ENCODE measurements around the gene CCSER1. TPM values are rescaled to one million over a fixed set of nuclear protein-coding genes. Genes with fewer than 3 reads are reported as not detected.

Gene CCSER1
- total RNA-seq, 1 experiment from 2014 or later: 0.05 TPM

GRCh38 chr4:90142081-90142480 is 14.9 kb downstream of the CCSER1 start:
- BruUV-seq (replicated peaks): no TSS peak
- no peak overlapping the region for H3K4me3 ChIP-seq (ENCODE audit: low read depth in 2 of 2, low read length in 2 of 2)
- DNase-seq (ENCODE audit: low read depth, low spot score): no peak
- in situ Hi-C loops (cut with HindIII; ENCODE audit: low pct_unique_long_range_greater_than_20kb, low sequenced_read_pairs) (no loop called here), intact Hi-C loops (cut with micrococcal nuclease; ENCODE audit: unreplicated experiment) (no loop called here)
- ChIA-PET CTCF (no interaction called here), POLR2A (no interaction called here)
- no peaks in the 10 kb centered on the region for H3K4me1 ChIP-seq (ENCODE audit: control insufficient read depth, insufficient read depth, low read length)
- no peaks in the 10 kb centered on the region for H3K9me3 ChIP-seq (ENCODE audit: control insufficient read depth, insufficient read depth, low read depth, low read length)
- TF ChIP-seq, protein P1, sequence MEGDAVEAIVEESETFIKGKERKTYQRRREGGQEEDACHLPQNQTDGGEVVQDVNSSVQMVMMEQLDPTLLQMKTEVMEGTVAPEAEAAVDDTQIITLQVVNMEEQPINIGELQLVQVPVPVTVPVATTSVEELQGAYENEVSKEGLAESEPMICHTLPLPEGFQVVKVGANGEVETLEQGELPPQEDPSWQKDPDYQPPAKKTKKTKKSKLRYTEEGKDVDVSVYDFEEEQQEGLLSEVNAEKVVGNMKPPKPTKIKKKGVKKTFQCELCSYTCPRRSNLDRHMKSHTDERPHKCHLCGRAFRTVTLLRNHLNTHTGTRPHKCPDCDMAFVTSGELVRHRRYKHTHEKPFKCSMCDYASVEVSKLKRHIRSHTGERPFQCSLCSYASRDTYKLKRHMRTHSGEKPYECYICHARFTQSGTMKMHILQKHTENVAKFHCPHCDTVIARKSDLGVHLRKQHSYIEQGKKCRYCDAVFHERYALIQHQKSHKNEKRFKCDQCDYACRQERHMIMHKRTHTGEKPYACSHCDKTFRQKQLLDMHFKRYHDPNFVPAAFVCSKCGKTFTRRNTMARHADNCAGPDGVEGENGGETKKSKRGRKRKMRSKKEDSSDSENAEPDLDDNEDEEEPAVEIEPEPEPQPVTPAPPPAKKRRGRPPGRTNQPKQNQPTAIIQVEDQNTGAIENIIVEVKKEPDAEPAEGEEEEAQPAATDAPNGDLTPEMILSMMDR (IDR thresholded peaks at IDR 0.05): no peak
- TF ChIP-seq POLR2AphosphoS5 (IDR thresholded peaks at IDR 0.05; ENCODE audit: low read depth, low read length) (no peak), TCF7L2 (IDR thresholded peaks at IDR 0.05; ENCODE audit: low read depth, low read length) (no peak), REST (IDR thresholded peaks at IDR 0.05; ENCODE audit: insufficient read depth in 1 of 2, low read depth in 2 of 2, low read length in 1 of 2) (no peak), SIN3A (IDR thresholded peaks at IDR 0.05; ENCODE audit: borderline replicate concordance, insufficient read depth, low read depth, low read length) (no peak)
- H3K27ac ChIP-seq (ENCODE audit: low read length): no peak overlapping the region
- ATAC-seq: no peak
- no peaks in the 10 kb centered on the region for H3K27me3 ChIP-seq (ENCODE audit: control insufficient read depth, insufficient read depth, low read length)
- H3K36me3 ChIP-seq (ENCODE audit: control insufficient read depth, insufficient read depth, low read length): no peaks in the 10 kb centered on the region

- Histone ChIP-seq H3K27me3 (ENCODE audit: control insufficient read depth, insufficient read depth, low read length) (no peaks in the 10 kb centered on the region), H3K4me3 (ENCODE audit: low read depth in 2 of 2, low read length in 2 of 2) (no peak overlapping the region), H3K27ac (ENCODE audit: low read length) (no peak overlapping the region), H3K36me3 (ENCODE audit: control insufficient read depth, insufficient read depth, low read length) (no peaks in the 10 kb centered on the region), H3K4me1 (ENCODE audit: control insufficient read depth, insufficient read depth, low read length) (no peaks in the 10 kb centered on the region), H3K9me3 (ENCODE audit: control insufficient read depth, insufficient read depth, low read depth, low read length) (no peaks in the 10 kb centered on the region)
- ChIA-PET CTCF (no interaction called here), POLR2A (no interaction called here)
- intact Hi-C loops (cut with micrococcal nuclease; ENCODE audit: unreplicated experiment): no loop called here
- no TSS peak for BruUV-seq (replicated peaks)
- in situ Hi-C loops (cut with HindIII; ENCODE audit: low pct_unique_long_range_greater_than_20kb, low sequenced_read_pairs): no loop called here
- no peak for DNase-seq (ENCODE audit: low read depth, low spot score)
- TF ChIP-seq, protein P1 (IDR thresholded peaks at IDR 0.05): no peak
- TF ChIP-seq POLR2AphosphoS5 (IDR thresholded peaks at IDR 0.05; ENCODE audit: low read depth, low read length) (no peak), SIN3A (IDR thresholded peaks at IDR 0.05; ENCODE audit: borderline replicate concordance, insufficient read depth, low read depth, low read length) (no peak), TCF7L2 (IDR thresholded peaks at IDR 0.05; ENCODE audit: low read depth, low read length) (no peak), REST (IDR thresholded peaks at IDR 0.05; ENCODE audit: insufficient read depth in 1 of 2, low read depth in 2 of 2, low read length in 1 of 2) (no peak)
- no peak for ATAC-seq
These were observed 18.1 kb downstream of the CCSER1 start for GRCh38 chr4:90145319-90145718.
